ENCODE results near the gene PPP2R2D. TPM values are rescaled to one million over a fixed set of nuclear protein-coding genes. Genes with fewer than 3 reads are reported as not detected.

The PPP2R2D gene
- total RNA-seq, 1 donor from 2014 or later, result 15.4 TPM

GRCh38 chr10:131925716-131926115 is 24.9 kb downstream of the PPP2R2D start:
- no peak for DNase-seq (ENCODE audit: low spot score)

GRCh38 chr10:131926253-131926652 is 25.4 kb downstream of the PPP2R2D start:
- no peak for ATAC-seq

More at GRCh38 chr10:131925716-131926115, 24.9 kb downstream of the PPP2R2D start:
- no peak for ATAC-seq

DNA sequence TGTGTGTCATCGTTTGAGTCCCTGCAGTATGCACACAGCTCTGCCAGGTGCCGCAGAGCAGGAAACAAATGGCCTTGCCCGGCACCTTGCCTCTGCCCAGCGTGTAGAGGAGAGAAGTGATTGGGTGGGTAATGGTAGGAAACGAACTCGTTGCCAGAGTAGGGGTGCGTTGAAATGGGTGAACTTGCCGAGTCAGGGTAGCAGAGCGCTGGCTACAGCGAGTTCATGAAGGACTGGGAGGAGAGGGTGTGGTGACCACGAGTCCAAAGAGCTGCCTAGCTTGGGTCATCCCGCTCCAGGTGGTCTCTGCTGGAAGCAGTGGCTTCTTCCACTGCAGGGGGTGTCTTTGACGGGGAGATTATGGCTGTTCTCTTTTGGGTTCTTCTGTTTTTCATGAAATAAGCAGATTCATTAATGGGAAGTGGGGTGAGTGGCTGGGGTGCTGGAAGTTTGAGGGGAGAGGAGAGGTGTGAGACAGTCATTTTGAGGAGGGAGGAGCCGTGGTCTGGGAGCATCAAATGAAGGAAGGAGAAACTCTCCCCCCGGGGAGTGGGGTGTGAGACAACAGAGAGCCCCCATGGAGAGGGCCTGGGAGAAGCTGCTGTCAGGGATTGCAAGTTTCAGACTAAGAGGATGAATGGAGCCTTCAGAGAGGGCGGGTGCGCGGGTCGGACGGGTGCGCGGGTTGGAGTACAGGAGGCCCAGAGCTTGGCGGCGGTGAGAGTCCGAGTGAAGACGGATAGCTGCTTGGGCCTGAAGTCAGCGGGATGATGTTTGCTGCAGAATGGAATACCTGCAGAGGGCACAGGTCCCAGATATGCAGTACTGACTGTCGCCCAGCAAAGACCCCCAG is 26.2 kb downstream of the PPP2R2D start:
- DNase-seq (ENCODE audit: low spot score) (no peak), ATAC-seq (no peak)

More at GRCh38 chr10:131926253-131926652, 25.4 kb downstream of the PPP2R2D start:
- no peak for DNase-seq (ENCODE audit: low spot score)

DNA sequence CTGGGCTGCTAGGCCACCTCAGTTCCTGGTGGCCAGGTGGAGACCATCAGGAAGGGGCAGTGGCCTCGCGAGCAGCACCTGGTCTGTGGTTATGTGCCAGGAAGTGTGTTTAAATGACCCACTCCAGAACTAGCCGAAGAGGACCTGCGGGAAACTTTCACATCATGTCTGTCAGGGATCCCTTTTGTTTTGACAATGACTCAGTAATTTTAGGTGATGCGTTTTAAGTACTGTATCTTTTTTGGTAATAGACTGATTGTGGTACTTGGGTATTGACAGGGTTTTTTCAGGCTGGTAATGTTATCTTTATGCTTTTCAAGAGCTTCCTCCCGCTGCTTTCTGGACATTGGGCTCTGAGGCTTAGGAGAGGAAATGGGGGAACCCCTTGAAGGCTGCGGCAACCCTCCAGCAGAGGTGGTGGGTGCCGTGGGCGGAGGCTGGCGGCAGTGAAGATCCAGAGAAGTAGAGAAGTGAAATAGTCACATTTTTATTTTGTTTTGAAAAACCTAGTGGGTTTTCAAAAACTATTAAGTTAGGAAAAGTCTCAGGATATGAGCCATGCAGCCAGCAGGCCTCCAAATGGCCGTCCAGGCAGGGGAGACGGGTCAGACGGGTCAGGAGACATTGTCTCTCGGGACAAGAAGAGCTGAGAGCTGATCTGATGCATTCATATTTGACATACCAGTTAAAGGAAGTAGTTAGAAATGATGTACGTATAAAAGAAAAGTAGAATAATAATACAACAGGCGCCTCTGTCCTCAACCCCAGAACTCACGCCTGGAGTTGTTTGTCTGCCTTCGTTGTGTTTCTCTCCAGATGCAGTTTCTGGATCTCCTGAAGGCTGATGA is 27.7 kb downstream of the PPP2R2D start:
- ATAC-seq, result no peak
- no peak for DNase-seq (ENCODE audit: low spot score)

DNA sequence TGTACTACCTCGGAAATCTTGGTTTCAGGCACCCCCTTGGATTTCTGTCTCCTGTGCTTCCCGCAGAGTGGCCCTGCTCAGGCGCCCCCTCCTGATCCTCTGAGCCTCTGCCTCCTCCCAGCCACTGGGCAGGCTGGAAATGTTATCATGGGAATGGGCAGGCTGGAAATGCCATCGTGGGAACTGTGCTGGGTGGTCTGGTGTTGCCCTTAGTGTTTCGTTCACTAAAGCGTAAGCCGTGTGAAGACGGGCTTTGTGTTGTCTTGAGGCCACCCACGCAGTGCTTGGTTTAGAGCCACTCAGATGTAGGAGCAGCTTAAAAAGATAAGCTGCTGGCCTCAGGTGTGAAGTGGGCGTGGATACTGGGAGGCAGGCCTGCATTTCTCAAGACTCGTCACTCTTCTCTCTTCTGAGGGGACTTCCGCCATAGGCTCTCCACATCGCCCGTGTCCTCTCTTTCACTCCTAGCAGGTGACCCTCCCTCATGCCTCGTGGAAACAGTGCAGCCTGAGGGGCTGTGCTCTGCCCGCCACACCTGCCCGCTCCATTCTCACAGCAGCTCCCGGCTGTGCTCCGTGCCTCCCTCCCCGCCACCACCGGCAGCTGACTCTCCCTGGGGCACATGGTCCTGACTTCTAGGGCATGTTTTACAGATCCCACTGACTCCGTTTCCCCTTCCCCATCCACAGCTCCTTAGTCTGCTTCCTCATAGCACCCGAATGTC is 28.5 kb downstream of the PPP2R2D start:
- ATAC-seq (peak; percentile 15), DNase-seq (ENCODE audit: low spot score) (no peak)

GRCh38 chr10:131930150-131930549 is 29.3 kb downstream of the PPP2R2D start:
- no peak for DNase-seq (ENCODE audit: low spot score)

DNA sequence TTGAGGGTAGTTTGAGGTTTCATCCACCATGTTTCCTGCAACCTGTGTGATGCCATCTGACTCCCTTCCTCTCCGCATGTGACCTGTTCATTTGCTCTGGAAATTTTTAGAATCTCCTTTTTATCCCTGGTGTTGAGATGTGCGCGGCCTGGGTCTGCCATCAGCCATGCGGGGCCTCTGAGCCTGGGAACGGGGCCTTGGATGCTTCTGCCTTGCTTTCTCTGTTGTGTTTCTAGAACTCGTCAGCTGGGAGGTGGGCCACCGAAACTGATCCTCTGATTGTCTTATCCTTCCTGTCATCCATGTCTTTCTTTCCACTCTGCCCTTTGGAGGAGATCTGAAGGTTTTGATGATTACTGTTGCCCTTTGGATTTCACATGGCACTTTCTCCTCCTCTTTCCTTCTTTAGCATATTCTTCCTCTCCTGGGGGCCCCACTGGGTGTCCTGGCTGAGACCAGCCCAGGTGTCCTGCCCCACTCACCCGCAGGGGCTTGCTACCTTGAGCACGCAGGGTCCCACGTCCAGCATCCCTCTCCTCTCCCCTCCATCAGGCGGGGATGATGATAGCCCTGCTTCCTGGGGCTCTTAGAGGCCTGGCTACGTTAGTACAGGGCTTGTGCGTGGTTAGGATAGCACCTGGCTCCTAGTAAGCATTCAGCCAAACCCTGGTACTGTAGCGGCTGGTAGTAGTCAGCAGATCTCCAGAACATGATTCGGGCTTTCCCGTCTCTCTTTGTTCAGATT is 29.9 kb downstream of the PPP2R2D start:
- DNase-seq (ENCODE audit: low spot score) (no peak), ATAC-seq (no peak)

More at GRCh38 chr10:131930150-131930549, 29.3 kb downstream of the PPP2R2D start:
- no peak for ATAC-seq

DNA sequence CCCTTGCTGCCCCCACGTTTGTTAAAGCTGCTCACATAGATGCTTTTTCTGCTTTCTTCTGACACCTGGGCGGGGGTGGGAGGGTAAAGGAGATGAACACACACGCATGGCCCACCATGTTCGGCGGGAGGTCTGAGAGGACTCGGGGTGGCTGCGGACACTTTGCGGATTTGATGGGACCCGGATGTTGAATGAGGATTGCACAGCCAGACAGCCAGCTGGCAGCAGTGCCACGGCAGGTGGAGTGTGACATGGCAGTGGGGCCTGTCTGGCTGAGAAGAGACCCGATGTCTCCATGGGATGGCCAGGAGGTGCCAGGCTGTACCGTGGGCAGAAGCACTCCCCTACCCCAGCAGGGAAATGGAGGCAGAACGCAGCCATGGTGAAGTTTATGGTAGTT is 31.2 kb downstream of the PPP2R2D start:
- ATAC-seq (no peak), DNase-seq (ENCODE audit: low spot score) (no peak)

GRCh38 chr10:131933016-131933695 is 32.3 kb downstream of the PPP2R2D start:
- ATAC-seq (no peak), DNase-seq (ENCODE audit: low spot score) (no peak)

DNA sequence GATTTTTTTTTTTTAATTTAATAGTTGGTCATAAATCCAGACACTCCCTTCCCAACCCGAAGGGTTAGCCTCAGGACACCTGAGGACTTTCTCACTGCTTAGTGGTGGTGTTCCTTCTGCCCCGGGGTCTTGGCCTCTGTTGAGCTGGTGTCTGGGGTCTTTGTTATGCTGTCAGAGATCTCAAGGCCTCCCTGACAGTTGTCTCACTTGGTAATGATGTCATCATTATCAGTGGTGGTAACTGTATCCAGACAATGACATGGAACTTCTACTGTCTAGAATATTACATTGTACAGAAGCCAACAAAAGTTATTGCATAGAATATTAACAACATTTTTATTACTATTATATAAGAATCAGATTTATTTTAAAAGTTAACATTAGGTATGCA is 32.9 kb downstream of the PPP2R2D start:
- ATAC-seq, result no peak

DNA sequence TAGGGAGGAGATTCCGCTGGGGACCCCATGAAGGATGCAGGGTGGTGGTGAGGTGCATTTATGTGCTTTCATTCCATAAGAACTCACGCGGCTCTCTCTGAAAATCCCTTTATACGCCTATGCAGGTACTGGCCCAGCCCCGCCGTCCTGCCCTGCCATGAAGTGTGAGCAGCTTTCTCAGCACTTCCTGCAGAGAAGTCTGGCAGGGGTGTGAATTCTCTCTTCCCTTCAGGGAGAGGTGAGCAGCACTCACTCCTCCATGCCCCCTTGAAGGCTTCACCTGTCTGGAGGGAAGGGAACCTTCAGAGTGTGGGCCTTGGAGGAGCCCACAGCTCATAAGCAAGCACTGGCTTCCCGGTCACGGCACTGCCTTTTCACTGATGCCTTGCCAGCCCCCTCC is 34.0 kb downstream of the PPP2R2D start:
- DNase-seq (ENCODE audit: low spot score), result no peak
- no peak for ATAC-seq

More for the DNA sequence above, 32.9 kb downstream of the PPP2R2D start:
- DNase-seq (ENCODE audit: low spot score), result no peak

DNA sequence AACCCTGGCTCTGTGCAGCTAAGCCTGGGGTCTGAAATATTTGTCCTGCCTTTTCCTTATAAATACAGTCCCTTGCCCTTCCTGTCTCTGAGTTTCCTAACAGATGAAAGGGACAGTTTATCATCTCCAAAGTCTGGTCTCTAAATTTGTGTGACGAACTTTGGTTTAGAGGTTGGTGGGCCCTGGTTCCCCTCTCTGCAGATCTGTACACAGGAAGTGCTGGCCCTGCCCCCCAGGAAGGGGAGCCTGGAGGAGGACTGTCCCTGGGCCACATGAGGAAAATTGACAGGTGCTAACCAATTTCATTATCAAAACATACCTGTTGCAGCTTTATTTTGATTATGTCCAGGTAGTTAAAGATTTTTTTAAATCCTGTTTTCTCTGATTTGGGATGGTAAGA is 34.5 kb downstream of the PPP2R2D start:
- DNase-seq (ENCODE audit: low spot score), result no peak
- no peak for ATAC-seq

GRCh38 chr10:131936294-131936693 is 35.5 kb downstream of the PPP2R2D start:
- no peak for DNase-seq (ENCODE audit: low spot score)
- no peak for ATAC-seq

GRCh38 chr10:131936736-131937135 is 35.9 kb downstream of the PPP2R2D start:
- no peak for DNase-seq (ENCODE audit: low spot score)
- ATAC-seq, result no peak

DNA sequence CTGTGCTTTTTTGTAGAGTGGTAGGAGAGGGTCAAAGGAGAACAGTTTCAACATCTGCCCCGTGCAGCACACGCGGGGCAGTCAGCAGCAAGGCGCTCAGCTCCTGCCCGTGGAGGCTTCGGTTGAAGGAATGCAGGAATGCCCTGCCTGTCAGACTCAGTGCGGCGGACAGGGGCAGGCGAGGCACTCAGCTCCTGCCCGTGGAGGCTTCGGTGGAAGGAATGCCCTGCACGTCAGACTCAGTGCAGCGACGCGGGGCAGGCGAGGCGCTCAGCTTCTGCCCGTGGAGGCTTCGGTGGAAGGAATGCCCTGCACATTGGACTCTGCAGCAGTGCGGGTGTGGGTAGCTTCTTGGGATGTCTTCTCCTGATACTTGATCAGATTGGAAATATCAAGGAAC is 37.0 kb downstream of the PPP2R2D start:
- ATAC-seq (peak; percentile 30), DNase-seq (ENCODE audit: low spot score) (no peak)

GRCh38 chr10:131938681-131939080 is 37.9 kb downstream of the PPP2R2D start:
- ATAC-seq (no peak), DNase-seq (ENCODE audit: low spot score) (no peak)

- no peak for ATAC-seq
- DNase-seq (ENCODE audit: low spot score), result no peak
These were observed 41.6 kb downstream of the PPP2R2D start for GRCh38 chr10:131942455-131942854.

DNA sequence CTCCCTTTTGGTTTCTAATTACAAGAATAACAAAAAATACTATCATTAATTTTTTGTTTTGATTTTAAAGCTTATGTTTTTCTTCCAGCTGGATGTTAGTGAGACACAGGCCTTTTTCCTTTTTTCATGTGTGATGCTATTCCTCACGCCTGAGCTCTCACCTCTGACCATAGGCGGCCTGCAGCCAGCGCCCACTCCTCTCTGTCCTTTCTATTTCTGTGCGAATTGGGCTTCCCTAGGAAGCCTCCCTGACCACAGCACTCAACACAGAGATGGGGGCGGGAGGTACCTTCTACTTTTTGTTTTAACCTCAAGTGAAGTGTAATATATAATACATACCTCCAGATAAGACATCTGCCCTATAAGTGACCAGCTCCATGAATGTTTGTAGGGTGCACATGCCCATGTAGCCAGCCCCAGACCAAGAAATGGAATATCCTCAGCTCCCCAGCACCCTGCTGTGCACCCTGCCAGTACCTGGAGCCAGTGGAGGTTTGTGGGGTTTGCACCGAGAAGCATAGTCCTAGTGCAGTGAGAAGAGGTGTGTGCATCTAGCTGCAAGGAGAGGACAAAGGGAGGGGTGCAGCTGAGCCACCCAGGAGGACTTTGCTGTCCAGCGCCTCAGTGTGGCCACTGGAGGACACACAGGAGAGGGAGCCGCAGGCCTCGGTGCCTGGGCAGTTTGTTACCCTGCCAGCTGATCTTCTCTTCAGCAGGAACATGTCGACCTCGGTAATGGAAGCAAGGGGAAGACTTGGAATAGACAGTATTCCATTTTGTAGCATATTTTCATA is 42.4 kb downstream of the PPP2R2D start:
- no peak for DNase-seq (ENCODE audit: low spot score)
- ATAC-seq, result peak; percentile 87

- ATAC-seq (no peak), DNase-seq (ENCODE audit: low spot score) (no peak)
These were observed 43.6 kb downstream of the PPP2R2D start for GRCh38 chr10:131944412-131944811.

Data from left lobe of liver (tissue), 2 donors.